Measurements from ENCODE around the gene NET1. TPM values are rescaled to one million over a fixed set of nuclear protein-coding genes. Genes with fewer than 3 reads are reported as not detected.

The NET1 gene
- total RNA-seq, 1 experiment from 2014 or later: 9.3 TPM

DNA sequence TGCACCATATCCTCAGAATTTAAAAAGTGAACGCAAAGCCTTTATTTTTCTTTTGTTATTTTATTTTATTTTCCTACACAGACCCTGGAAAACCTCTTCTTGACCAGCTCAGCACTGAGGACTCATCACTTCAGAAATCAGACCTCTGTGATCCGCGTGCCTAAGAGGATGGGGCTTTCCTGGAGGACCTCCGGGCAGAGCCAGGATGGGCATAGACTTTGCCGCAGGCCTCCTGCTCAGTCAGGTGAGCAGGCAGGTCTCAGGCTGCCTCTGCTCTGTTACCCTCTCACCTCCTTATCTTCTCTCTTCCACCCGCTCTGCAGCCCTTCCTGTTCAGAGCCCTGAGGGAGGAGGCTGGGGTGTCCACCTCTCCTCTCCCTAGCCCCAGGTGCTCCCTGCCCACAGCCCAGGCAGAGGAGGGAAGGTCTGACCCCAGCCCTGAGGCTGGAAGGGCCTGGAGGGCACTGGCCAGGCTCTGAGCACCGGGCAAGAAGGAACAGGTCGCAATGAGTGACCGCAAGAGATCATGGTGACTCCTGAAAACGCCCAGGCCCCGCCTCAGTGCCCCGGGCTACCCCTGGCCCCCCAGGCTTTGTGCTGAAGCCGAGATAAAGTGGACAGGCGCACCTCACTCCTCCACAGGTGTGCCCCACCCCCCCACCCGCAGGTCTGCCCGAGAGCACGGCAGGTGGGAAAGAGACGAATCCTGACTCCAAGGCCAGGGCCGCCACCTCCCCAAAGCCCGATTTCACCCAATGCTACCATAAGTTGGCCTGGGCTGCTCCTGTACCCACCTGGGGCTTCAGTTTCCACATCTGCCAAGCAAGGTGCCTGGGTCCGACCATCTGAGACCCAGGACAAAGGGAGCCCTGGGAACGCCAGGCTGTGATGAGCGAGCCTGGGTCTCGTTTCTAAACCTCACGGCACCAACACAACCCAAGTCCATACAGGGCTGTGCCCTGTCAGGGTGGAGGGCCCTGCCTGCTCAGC lies 84.2 kb downstream of the NET1 start:
- DNase-seq: no peak
- no peaks in the 10 kb centered on the region for H3K27me3 ChIP-seq
- no peaks in the 10 kb centered on the region for H3K9me3 ChIP-seq
- H3K4me3 ChIP-seq: no peak overlapping the region
- H3K36me3 ChIP-seq: no peaks in the 10 kb centered on the region

DNA sequence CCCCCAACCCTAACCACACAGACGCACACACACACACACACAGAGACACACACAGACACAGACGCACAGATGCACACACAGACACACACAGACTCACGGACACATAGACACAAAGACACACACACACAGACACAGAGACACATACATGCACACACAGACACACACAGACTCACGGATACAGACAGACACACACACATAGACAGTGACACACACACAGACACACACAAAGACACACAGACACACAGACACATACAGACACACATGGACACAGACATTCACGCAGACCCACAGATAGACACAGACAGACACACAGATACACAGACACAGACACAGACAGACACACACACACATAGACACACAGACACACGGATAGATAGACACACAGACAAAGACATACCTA lies 84.9 kb downstream of the NET1 start:
- Histone ChIP-seq H3K36me3 (no peaks in the 10 kb centered on the region), H3K9me3 (no peaks in the 10 kb centered on the region), H3K4me3 (no peak overlapping the region), H3K27me3 (no peaks in the 10 kb centered on the region)
- DNase-seq: no peak

DNA sequence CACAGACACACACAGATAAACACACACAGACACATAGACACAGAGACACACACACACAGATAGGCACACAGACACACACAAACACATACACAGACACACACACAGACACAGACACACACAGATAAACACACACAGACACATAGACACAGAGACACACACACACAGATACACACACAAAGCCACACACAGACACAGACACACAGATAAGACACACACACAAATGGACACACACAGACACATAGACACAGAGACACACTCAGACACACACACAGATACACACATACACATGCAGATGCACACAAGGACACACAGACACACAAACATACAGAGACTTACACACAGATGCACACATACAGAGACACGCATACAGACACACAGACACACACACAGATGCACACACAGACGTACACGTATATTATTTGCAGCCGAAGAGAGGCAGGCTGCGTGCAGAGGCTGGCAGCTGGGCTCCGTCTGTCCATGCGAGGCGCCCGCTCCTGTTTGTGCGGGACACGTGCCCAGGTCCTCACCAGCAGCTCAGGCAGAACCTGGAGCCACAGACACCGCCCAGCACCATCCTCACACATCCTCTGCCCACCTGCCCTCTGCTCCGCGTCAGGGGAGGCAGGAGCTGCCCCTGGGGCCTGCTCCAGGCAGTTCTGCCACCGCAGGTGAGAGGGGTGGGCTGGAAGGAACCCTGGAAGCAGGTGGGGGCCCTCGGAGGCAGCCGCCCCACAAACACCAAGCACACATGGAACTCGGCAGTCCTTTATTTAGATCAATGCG lies 85.8 kb downstream of the NET1 start:
- Histone ChIP-seq H3K4me3 (no peak overlapping the region), H3K27me3 (no peaks in the 10 kb centered on the region), H3K36me3 (no peaks in the 10 kb centered on the region), H3K9me3 (no peaks in the 10 kb centered on the region)
- DNase-seq: no peak

DNA sequence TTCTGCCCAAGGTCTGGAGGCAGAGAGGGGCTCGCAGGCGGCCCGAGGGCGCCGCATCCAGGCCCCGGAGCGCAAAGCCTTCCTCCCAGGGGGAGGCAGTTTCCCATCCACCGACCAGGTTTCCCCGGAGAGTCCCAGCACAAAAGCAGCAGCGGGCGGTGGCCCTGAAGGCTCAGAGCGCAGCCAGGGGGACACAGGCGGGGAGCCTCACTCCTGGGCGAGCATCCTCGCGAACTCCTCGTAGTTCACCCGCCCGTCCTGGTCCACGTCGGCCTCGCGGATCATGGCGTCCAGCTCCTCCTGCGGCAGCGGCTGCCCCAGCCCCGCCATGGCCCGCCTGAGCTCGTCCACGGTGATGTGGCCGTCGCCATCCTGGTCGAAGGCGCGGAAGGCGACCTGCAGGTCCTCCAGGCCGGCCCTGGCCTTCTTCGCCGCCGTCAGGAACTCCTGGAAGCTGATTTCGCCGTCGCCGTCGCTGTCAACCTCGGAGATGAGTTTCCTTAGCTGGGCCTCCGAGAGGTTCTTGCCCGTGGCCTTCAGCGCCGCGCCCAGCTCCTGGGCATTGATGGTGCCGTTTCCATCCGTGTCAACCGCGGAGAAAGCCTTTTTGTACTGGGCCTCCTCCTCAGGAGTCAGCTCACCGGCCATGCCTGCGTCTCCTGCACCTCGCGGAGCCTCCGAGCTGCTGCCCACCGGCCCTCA lies 86.6 kb downstream of the NET1 start:
- no peak for DNase-seq

DNA sequence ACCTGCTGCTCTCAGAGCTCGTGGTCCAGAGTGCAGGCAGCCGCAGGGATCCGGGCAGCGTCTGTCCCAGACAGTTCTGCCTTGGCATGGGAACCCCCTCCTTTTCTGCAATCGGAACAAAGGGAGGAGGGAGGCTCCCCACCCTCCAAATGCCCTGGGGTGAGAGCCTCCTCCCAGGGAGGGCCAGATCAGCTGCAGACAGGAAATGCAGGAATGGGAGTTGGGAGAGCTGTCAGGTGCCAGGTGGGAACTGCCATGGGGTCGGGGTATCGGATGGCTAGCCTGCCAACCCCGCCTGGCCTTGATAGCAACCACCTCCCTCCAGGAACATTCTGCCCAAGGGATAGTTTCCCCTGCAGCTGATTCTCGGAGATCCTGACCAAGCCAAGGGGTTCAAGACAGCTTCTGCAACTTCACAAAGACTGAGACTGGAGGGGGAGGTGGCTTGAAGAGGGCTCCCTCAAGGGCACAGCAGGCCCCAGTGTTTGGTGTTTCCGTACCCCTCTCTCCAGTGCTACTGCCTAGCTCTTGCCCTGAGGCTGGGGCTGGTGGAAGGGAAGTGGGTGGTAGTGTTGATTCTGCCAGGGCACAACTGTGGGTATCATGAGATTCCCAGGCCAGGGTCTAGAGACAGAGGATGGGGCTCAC lies 87.3 kb downstream of the NET1 start, which contains the start of gene CALML5:
Gene CALML5, minus strand, starts transcription at position 78 of the 648 bp plus-strand sequence. CDS start 132 bp downstream, outside the sequence.
- Histone ChIP-seq H3K9me3 (no peaks in the 10 kb centered on the region), H3K4me3 (no peak within 1 kb of the TSS), H3K36me3 (no peaks in the 10 kb centered on the region), H3K27me3 (no peaks in the 10 kb centered on the region)
- DNase-seq: no peak

More for the DNA sequence above, 86.6 kb downstream of the NET1 start:
- H3K4me3 ChIP-seq: no peak overlapping the region
- H3K9me3 ChIP-seq: no peaks in the 10 kb centered on the region
- no peaks in the 10 kb centered on the region for H3K36me3 ChIP-seq
- no peaks in the 10 kb centered on the region for H3K27me3 ChIP-seq

DNA sequence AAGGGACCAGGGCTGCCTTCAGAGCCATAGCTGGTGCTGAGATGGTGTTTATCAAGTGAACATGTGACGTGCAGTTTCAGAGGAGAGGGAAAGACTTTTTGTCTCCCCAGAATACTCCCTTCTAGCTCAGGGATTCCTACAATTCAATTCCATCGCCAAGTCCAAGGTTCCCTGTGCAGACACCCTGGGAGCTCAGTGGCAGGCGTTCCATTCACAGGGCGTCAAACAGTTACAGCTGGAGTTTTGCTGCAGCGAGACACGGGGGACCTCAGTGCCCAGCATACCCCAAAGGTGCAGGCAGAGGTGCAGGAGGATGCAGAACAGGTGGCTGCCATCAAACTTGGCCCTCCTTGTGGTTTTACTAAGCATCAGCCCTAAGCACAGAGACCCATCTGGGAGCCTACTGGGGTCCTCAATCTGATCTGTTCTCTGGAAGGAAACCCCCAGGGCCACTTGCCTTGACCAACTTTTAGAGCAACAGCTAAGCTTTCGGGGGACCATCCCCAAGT lies 87.9 kb downstream of the NET1 start:
- DNase-seq: no peak
- H3K9me3 ChIP-seq: no peaks in the 10 kb centered on the region
- no peaks in the 10 kb centered on the region for H3K36me3 ChIP-seq
- no peaks in the 10 kb centered on the region for H3K27me3 ChIP-seq
- no peak overlapping the region for H3K4me3 ChIP-seq

DNA sequence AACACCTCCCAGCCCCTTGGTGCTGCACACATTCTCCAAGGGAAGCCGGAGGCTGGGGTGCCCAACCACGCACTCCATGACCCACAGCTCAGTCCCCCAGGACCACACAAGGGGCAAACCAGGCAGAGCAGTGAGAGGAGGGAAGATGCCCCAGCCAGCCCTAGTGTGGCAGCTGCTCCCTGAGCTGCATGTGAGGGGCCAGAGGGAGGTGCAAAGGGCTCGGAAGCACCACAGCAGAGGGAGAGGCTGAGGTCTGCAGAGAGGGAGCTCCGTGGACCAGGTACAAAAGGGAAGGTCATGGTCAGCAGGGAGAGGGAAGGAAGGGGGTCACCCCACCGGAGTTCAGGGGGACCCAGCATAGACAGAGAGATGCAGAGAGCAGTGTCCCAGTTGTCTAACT lies 88.6 kb downstream of the NET1 start:
- no peak for DNase-seq
- Histone ChIP-seq H3K4me3 (no peak overlapping the region), H3K9me3 (no peaks in the 10 kb centered on the region), H3K36me3 (no peaks in the 10 kb centered on the region), H3K27me3 (no peaks in the 10 kb centered on the region)

DNA sequence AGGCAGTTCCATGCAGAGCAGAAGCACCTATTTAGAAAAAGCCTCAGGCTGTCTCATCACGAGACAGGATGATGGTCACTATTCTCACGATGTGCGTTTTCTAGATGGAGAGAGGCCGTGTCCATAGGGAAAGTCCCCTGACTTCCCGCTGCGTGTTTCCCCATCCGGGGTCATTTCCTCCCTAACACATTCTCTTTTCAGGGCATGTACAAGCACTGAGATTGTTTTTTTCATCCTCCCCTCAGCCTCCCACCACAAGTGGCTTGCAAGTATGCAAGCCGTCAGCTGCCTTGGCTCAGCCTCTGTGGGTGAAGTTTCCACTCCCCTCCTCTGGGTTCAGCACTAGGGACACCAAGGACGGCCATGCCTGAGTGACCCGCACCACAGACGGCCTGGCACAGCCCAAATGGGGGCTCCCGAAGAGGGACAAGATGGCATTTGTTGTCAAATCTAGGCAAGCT lies 89.7 kb downstream of the NET1 start:
- Histone ChIP-seq H3K27me3 (no peaks in the 10 kb centered on the region), H3K9me3 (no peaks in the 10 kb centered on the region), H3K4me3 (no peak overlapping the region), H3K36me3 (no peaks in the 10 kb centered on the region)
- no peak for DNase-seq

DNA sequence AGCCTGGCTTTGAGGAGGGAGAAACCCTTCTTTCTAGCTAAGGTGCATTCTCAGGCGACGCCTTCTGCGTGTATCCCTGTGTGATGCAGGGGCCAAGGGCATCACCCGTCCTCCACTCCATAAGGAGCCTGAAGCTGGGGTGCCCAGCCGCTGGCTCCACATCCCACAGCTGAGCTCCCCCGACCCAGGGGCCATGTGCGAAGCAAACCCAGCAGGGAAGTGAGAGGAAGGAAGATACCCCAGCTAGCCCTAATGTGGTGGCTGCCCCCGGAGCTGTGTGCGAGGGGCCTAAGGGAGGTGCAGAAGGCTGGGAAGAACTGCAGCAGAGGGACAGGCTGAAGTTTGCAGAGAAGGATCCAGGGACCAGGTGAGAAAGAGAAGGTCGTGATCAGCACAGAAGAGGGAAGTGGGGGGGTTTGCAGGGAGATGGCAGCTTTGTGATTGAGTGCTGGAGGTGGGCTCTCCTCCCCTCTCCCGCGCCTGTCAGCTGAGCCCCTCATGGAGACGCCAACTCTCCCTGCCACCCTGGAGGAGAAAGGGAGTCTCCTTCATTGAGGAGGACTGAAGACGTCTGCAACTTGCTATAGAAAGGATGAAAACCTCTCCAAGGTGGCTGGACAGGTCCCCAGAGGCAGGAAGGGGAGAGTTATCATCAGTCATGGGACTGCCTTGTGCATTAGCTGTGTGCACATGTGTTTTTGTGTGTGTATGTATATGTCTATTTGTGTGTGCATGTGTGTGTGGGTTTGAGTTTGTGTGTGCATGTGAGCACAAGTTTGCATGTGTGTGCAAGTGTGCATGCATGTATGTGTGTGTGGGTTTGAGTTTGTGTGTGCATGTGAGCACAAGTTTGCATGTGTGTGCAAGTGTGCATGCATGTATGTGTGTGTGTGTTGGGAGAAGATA lies 90.5 kb downstream of the NET1 start:
- Histone ChIP-seq H3K36me3 (no peaks in the 10 kb centered on the region), H3K9me3 (no peaks in the 10 kb centered on the region), H3K27me3 (no peaks in the 10 kb centered on the region), H3K4me3 (no peak overlapping the region)
- no peak for DNase-seq

DNA sequence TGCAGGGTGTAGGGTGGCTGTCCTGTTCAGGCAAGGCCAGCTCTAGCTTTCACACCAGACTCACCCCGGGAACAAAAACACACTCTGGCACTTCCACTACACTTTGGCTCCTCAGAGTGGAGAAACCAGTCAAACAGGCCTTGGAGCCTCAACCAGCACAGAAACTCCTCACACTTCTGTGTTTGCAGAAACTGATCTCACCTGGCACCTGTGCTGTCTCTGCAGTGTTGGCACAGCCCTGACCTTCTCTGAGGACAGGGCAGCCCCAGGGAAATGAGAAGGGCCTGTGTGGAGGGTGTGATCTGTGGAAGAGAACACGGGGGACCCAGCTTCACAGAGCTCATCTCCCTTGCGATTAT lies 91.1 kb downstream of the NET1 start:
- Histone ChIP-seq H3K27me3 (no peaks in the 10 kb centered on the region), H3K4me3 (no peak overlapping the region), H3K9me3 (no peaks in the 10 kb centered on the region), H3K36me3 (no peaks in the 10 kb centered on the region)
- no peak for DNase-seq

DNA sequence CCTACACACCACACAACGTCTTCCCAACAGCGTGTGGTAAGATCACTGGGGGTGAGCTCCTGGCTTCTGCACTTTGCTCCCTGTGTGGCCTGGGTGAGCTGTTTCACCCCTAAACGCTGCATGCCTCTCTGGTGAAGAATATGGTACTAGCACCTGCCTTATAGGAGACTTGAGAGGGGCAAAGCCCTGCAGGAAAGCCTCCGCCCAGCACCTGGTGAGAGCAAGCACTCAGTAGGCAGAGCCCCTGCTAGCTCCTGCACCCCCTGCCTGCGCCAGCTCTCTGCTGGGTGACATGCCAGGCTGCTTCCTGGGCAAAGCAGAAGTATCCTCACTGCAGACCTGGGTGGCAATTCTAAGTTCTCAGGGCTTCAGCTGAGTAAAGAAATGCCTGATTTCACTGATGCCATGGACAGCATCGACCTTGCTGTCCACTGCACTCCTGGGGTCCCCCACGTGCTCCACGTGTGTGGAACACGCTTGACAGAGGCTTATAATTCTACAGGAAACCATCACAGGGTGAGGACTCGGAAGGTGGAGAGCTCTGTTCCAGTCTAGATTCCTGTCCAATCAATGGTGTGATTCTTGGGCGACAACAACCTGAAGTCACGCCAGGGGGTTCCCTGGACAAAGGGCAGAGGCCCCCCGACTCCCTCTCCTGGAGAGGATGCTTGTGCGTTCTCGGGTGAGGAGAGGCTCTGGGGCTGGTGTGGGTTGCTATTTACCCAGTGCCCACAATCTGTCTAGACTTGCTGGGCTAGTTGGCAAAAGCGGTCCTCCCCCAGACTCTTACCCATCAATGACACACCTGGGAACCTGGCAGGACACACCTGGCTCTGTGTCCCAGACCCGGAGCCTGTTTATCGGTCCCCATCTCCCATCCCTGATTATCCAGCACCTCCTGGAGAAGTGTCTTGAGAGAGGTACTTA lies 92.1 kb downstream of the NET1 start:
- Histone ChIP-seq H3K36me3 (no peaks in the 10 kb centered on the region), H3K27me3 (no peaks in the 10 kb centered on the region), H3K4me3 (no peak overlapping the region), H3K9me3 (no peaks in the 10 kb centered on the region)
- DNase-seq: no peak

DNA sequence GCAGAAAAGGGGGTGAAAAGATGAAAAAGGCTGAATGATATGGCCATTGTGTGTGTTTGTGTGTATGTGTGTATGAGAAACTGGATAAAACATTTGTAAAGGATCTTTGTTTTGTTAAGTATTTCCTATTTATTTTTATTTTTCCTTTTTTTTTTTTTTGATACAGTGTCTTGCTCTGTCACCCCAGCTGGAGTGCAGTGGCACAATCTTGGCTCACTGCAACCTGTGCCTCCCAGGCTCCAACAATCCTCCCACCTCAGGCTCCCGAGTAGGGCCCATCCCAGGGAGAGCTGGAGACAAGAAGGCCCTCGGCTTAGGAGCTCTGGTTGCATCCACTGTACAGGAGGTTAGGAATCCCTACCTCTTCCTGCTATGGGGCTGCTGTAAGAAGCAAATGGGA lies 93.9 kb downstream of the NET1 start:
- DNase-seq: no peak
- no peaks in the 10 kb centered on the region for H3K27me3 ChIP-seq
- H3K36me3 ChIP-seq: no peaks in the 10 kb centered on the region
- H3K9me3 ChIP-seq: no peaks in the 10 kb centered on the region
- no peak overlapping the region for H3K4me3 ChIP-seq

DNA sequence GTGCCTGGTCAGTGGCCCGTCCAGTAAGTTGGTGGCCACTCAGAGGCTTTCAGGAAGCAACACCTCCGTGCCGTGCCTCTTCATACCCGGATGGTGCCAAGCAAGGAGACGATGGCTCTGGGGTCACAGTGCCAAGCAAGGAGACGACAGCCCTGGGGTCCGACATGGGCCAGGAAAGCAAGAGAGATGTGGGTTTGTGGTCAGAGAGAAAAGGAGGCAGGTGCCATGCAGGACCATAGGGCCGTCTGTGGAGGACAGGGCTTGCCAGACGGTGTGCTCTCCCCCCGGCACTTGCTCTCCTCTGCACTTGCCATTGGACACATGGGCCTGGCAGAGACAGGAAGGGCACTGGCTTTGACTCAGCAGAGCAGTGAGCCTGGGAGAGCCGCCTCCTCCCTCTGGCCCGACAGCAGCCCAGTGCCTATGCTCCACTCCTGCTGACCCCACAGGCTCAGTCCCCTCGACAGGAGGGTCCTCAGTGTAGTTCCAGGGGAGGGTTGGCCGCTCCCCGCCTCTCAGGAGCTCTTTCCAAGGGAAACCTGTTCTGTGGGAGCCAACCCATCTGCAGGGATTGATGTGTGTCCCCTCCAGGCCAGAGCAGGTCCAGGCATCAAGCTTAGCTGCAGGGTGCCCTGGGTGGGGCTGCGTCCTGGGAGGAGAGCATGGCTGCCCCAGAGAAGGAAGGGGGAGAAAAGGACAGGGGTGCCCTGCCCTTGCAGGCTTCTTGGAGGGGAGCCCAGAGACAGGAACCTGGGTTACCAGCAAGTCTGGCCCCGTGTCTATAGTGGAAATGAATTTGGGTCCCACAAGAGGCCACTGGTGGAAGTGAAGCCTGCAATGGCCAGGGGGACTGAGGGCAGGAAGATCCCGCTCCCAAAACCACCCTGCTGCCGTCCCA lies 94.6 kb downstream of the NET1 start:
- no peaks in the 10 kb centered on the region for H3K36me3 ChIP-seq
- no peaks in the 10 kb centered on the region for H3K27me3 ChIP-seq
- H3K4me3 ChIP-seq: no peak overlapping the region
- no peak for DNase-seq
- no peaks in the 10 kb centered on the region for H3K9me3 ChIP-seq

Data from MG63 (cell line).